Fibroblast of skin of scalp (primary cell): Measurements from ENCODE around the gene GABPA.
"Not testable (repeated sequence)": the region's sequence is repeated elsewhere in the genome, so short reads cannot be mapped to it uniquely, and the experiment has no call there.

Experiments
- DNase-seq: peaks from one replicate; pipeline ENCODE4 v3.0.0-alpha.2; 2013

Gene GABPA

GRCh38 chr21:25742900-25743299 is 8.1 kb downstream of the GABPA start:
- no peak for DNase-seq

GRCh38 chr21:25744854-25745253 is 10.1 kb downstream of the GABPA start:
- no peak for DNase-seq

GRCh38 chr21:25750085-25750484 is 15.3 kb downstream of the GABPA start:
- DNase-seq = no peak

GRCh38 chr21:25752416-25752815 is 17.6 kb downstream of the GABPA start:
- DNase-seq = no peak

- DNase-seq = no peak
Measured at GRCh38 chr21:25756190-25756932, 21.6 kb downstream of the GABPA start.

- no peak for DNase-seq
Measured at GRCh38 chr21:25757531-25757930, 22.8 kb downstream of the GABPA start.

- DNase-seq = no peak
Measured at GRCh38 chr21:25759573-25759972, 24.8 kb downstream of the GABPA start.

GRCh38 chr21:25760061-25760460 is 25.3 kb downstream of the GABPA start:
- no peak for DNase-seq

- DNase-seq = no peak
Measured at GRCh38 chr21:25760677-25761076, 25.9 kb downstream of the GABPA start.

- no peak for DNase-seq
Measured at GRCh38 chr21:25764065-25764464, 29.3 kb downstream of the GABPA start.

- DNase-seq = no peak
Measured at GRCh38 chr21:25767921-25768320, 33.1 kb downstream of the GABPA start.

GRCh38 chr21:25772686-25773085 is 37.9 kb downstream of the GABPA start:
- DNase-seq = no peak

GRCh38 chr21:25776440-25776839 is 41.7 kb downstream of the GABPA start:
- DNase-seq = no peak

- DNase-seq = not testable (repeated sequence)
Measured at GRCh38 chr21:25778126-25778875, 43.5 kb downstream of the GABPA start.

GRCh38 chr21:25788677-25789076 is 53.9 kb downstream of the GABPA start:
- DNase-seq = no peak

GRCh38 chr21:25790122-25790877 is 55.5 kb downstream of the GABPA start:
- peak; percentile 67 for DNase-seq

GRCh38 chr21:25790878-25791204 is 56.1 kb downstream of the GABPA start:
- no peak for DNase-seq

- DNase-seq = no peak
Measured at GRCh38 chr21:25791319-25791718, 56.5 kb downstream of the GABPA start.

GRCh38 chr21:25801217-25802014 is 66.6 kb downstream of the GABPA start:
- peak; percentile 82 for DNase-seq

- DNase-seq = no peak
Measured at GRCh38 chr21:25806060-25806459, 71.3 kb downstream of the GABPA start.

- no peak for DNase-seq
Measured at GRCh38 chr21:25807191-25807590, 72.4 kb downstream of the GABPA start.

GRCh38 chr21:25809013-25809412 is 74.2 kb downstream of the GABPA start:
- peak; percentile 49 for DNase-seq

- DNase-seq = no peak
Measured at GRCh38 chr21:25811186-25811585, 76.4 kb downstream of the GABPA start.
